Left kidney (tissue), 2 donors: ENCODE data around the gene UNC5C. TPM values are rescaled to one million over a fixed set of nuclear protein-coding genes. Genes with fewer than 3 reads are reported as not detected.
A peak's percentile ranks its signal among the peaks of the same experiment; 100 is the strongest.

Experiments used
- DNase-seq: peaks from one replicate; pipeline ENCODE4 v3.0.0-alpha.2; 2013
- polyA plus RNA-seq: library from polyadenylated mRNA; unstranded; fragments of 120-200 nt; gene quantifications from one replicate; pipeline ENCODE4 v1.2.1, GENCODE V29; 2013; ENCODE audit not compliant: insufficient read length

The UNC5C gene
- polyA plus RNA-seq, 1 donor, result 44.7 TPM

DNA sequence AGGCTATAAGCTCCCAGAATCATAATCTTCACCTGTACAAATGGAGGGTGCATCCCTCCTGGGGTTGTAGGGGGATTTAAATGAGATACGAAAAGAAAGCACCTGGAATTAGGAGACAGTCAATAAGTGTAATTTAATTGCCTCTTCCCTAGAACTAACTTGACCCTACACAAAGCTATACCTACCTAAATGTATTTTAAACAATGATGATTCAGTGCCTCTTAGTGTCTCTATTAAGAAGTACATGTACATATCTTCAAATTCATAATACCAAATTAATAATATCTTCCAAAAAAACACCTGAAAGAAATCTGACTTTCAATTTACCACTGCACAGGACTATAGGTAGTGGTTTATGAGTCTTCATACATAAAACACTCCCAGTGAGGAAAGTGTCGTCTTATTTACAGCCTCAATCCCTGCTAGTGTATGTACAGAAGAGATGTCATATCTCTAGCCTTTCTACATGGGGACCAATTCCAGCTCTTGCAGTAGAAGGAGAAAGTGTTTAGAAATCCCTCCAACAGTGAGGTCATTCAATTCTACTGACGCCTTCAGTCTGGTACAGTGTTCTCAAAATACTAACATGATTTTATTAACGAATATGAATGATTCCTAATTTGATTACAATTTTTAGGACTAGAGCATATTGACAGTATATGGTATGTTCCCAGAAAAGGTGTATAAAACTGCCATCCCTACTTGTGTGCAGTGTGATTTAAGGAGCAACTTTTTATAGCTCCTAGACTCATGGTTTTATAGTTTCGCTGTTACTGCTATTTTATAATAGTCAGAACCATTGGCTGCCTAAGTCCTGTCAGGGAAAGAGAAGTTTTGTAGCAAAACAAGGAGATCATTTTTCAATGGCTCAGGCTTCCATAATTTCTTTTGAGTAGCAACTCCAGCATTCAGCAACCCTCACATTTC is 282.7 kb downstream of the UNC5C start:
- DNase-seq, result no peak

- no peak for DNase-seq
These were observed 283.9 kb downstream of the UNC5C start for GRCh38 chr4:95264843-95265242.

DNA sequence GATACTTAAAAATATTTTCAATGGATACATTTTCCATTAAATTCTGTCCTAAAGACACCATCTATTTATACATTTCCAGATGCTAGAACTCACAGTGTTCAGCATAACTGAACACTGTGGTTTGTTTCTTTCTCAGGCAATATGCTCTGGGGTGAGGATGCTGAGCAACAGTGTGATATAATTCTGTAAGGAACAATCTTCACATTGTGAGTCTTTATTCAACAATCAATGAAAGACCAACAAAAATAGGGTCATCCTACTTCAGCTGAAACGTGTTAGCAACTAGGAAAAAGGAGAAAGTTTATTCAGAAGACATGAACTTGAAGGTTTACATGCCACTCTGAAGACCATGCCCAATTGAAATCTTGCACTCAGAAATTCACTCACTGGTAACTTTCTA is 284.8 kb downstream of the UNC5C start:
- no peak for DNase-seq

- no peak for DNase-seq
These were observed 285.4 kb downstream of the UNC5C start for GRCh38 chr4:95263391-95263790.

- DNase-seq, result no peak
These were observed 292.5 kb downstream of the UNC5C start for GRCh38 chr4:95256108-95256835.

- no peak for DNase-seq
These were observed 293.2 kb downstream of the UNC5C start for GRCh38 chr4:95255396-95256107.

DNA sequence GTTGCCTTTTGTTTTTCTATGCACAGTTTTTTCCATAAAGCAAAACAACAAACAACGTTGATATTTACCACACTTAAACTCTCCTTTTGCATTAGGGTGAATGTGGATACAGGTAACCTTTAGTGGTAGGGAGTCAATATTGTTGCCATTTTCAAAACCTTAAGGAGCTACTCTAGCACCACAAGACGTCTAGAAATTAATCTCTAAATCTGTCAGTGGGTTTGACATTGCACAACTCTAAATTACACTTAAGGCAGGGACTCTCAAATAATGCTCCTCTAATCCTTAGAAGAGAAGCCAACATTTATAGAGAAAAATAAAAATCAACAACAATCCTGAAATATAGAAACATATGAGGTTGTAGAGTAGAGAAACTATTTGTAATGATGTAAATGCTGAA is 297.2 kb downstream of the UNC5C start:
- DNase-seq, result no peak

DNA sequence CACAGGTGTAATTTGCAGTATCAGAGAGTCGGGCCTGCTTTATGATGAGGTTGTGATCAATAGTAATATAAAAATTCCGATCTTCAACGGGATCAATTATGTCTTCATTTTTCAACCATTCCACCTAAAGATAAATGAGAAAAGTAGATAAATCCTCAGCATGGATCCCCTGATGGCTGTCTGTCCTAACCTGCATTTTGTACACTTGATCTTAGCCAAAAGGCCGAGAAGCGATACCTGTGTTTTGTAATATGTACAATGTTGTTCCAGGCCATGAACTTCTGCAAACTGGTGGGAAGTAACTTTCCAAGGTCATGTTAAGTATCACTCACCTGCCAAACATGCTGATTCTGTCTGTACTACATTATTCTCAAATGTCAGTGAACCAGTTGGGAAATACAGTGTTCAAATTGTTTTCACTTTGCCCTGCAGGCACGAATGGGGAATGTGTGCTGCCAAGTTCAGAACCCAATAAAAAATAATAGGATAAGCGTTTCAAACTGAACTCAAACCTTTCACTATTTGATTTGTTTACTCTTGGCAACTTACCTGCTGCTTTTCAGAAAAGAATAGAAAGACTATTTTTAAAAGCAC is 298.1 kb downstream of the UNC5C start:
- peak; percentile 53 for DNase-seq

DNA sequence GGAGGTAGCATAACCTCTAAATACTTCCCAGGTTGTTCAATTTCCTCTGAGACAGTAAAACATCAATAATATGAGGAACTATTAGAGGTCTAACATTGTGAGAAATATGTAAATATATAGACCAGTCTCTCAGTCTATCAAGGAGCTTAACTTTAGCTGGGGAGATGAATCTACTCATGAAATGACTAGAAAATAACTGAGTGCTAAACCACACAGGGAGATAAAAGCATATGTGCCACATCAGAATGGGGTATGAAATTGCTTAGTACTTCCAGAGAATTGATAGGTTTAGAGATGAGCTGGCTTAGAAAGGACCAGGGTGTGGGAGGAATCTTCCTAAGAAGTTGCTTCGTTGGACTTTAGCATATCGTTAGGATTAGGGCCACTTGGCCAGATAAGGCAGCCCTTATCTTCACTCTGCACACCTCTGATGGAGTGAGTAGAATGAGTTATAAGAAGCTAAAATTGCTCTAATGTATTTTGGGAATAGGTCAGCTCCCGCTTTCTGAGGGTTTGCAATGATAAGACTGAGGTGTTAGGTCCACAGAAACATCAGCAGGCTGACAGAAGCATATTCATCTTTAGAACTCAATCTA is 299.2 kb downstream of the UNC5C start:
- DNase-seq, result no peak

GRCh38 chr4:95248720-95249425 is 299.9 kb downstream of the UNC5C start:
- no peak for DNase-seq

GRCh38 chr4:95243892-95244291 is 304.9 kb downstream of the UNC5C start:
- no peak for DNase-seq

DNA sequence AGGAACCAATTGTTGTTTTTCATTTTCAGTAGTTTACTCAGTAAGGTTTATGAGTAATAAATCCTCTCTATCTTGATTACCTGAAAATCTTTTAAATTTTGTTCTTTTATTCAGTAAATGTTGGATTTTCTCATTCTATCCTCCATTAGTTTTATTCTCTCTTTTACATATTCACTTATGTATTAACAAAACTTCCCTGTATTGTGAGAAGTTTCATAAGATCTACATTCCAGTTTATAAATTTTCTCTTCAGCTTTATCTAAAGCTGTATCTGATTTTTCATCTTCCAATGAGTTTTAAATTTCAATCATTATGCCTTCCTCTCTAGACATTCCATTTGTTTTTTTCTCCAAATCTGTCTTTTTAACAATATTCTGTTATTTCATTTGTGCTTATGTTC is 310.2 kb downstream of the UNC5C start:
- DNase-seq, result no peak

GRCh38 chr4:95232358-95233156 is 316.2 kb downstream of the UNC5C start:
- no peak for DNase-seq

DNA sequence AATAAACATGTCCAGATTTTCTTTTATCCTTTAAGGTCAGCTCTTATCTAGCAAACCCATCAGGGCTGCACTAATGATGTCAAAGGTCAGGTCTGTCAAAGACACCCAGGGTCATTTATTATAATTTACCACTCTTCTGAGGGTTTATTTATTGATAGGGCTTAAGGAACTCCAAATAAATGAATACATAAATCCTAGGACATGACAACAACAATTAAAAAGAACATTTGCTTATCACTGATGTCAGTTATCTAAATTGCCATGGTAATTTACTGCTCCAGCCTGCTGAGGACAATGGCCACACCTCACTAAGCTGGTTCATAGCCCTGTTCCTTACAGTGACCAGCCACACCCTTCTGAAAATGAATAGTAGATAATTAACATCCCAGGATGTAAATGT is 317.1 kb downstream of the UNC5C start:
- DNase-seq, result no peak

- no peak for DNase-seq
These were observed 322.9 kb downstream of the UNC5C start for GRCh38 chr4:95225849-95226248.

DNA sequence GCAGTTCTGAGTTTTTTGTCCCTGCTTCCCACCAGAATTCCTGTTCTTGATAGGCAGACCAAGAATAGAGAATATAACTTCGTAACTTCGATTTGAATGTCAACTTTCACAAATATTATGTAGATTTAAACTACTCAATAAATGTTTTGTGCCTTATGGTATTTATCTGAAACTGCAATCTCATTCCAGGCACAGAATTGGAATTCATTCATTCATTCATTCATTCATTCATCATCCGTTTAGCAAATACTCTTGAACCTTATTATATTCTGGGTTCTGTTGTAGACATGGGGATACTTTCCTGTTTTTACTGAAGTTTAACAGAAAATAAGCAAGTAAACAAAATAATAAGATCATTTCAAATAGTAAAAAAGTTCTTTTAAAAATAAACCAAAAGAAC is 324.4 kb downstream of the UNC5C start:
- DNase-seq, result no peak

GRCh38 chr4:95220205-95221175 is 328.3 kb downstream of the UNC5C start:
- no peak for DNase-seq

GRCh38 chr4:95219109-95219508 is 329.7 kb downstream of the UNC5C start:
- no peak for DNase-seq

DNA sequence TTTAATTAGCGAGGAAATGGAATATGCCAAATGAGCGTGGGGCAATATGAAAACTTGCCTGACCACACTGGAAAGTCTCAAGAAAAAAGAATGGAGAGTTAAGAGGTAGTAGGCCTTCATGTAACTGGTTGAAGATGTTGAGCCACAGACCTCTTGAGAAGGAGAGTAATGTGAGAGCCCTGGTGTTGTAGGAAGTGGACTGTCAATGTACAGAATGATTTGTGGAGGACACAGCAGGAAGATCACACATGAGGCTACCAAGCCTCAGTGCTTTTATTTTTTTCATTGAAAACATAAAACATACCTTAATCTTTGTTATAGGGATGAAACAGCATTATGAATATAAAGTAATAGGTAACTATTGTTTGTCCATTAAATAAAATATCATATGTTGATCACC is 331.6 kb downstream of the UNC5C start:
- no peak for DNase-seq
